ENCODE measurements around the gene ENDOV. TPM values are rescaled to one million over a fixed set of nuclear protein-coding genes. Genes with fewer than 3 reads are reported as not detected.

Gene ENDOV
- total RNA-seq, 1 donor from 2014 or later, result 11.7 TPM

DNA sequence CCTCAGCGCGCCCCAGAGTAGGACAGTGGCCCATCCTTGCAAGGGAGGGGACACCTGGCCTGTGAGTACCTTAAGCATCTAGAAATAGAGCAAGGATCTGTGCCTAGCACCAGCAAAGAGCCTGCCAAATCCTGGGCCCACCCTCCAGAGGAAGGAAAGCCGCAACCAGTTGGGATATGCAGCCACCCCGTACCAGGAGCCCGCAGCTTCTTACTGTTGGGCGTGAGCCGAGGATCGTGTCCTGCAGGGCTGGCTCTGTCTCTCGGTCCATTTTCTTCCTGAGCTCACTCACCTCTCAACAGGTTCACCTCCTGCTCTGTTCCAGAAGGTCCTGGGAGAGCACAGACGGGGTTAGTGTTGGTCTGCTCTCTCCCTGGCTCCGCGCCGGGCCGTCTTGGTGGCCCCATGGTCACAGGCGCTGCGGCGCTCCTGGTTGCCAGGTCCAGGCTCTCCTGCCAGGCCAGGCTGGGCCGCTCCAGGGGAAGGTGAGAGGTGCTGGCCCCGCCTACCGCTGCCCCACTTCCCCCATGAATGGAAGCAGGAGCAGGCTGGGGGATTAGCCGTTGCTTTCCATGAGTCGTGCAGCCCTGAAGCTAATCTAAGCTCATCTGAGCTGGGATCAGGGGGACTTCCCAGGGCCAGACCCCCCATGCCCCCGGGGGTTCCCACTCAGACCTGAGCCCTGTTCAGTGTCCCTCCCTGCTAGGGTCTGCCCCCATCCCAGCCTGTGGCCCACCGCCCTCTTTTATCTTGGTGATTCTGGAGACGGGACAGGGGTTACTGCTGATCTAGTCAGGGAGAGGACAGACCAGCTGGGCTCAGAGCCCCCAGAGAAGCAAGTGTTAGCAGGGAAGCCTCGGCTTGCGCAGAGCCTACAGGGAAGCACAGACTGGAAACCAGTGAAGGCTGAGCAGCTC is 12.7 kb downstream of the ENDOV start:
- intact Hi-C loops (cut with DNase I), result loop anchor here (5.0 kb wide), 1 partner anchor 555 kb away; no protein-coding TSS in a partner anchor
- DNase-seq, result peak; percentile 32
- ATAC-seq (ENCODE audit: poor library complexity), result no peak

DNA sequence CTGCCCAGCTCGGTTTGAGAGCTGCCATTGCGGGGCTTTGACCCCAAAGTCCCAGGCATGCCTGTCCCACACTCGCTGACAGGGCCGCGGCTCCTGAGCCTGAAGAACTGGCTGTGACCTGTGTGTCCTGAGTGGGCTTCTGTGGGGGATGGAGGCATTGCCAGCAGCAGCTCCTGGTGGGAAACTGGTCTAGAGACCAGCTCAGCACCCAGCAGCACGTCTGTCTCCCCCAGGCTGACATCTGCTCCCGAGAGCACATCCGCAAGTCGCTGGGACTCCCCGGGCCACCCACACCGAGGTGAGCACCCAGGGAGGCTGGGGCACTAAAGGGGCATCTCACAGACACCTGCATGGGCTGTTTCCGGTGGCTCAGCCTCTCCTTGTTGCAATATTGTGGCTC is 13.4 kb downstream of the ENDOV start:
- no peak for ATAC-seq (ENCODE audit: poor library complexity)
- no peak for DNase-seq
- intact Hi-C loops (cut with DNase I), result loop anchor here (5.0 kb wide), 1 partner anchor 554 kb away; no protein-coding TSS in a partner anchor

- intact Hi-C loops (cut with DNase I), result loop anchor here (5.0 kb wide), 1 partner anchor 554 kb away; no protein-coding TSS in a partner anchor
- ATAC-seq (ENCODE audit: poor library complexity), result no peak
- DNase-seq, result no peak
These were observed 13.8 kb downstream of the ENDOV start for GRCh38 chr17:80428796-80429195.

GRCh38 chr17:80429356-80430275 is 14.6 kb downstream of the ENDOV start:
- DNase-seq (no peak), ATAC-seq (ENCODE audit: poor library complexity) (no peak)
- intact Hi-C loops (cut with DNase I), result loop anchor here (5.0 kb wide), 1 partner anchor 553 kb away; no protein-coding TSS in a partner anchor

GRCh38 chr17:80430446-80431245 is 15.7 kb downstream of the ENDOV start:
- ATAC-seq (ENCODE audit: poor library complexity) (no peak), DNase-seq (peak; percentile 27)
- intact Hi-C loops (cut with DNase I), result no loop called here

DNA sequence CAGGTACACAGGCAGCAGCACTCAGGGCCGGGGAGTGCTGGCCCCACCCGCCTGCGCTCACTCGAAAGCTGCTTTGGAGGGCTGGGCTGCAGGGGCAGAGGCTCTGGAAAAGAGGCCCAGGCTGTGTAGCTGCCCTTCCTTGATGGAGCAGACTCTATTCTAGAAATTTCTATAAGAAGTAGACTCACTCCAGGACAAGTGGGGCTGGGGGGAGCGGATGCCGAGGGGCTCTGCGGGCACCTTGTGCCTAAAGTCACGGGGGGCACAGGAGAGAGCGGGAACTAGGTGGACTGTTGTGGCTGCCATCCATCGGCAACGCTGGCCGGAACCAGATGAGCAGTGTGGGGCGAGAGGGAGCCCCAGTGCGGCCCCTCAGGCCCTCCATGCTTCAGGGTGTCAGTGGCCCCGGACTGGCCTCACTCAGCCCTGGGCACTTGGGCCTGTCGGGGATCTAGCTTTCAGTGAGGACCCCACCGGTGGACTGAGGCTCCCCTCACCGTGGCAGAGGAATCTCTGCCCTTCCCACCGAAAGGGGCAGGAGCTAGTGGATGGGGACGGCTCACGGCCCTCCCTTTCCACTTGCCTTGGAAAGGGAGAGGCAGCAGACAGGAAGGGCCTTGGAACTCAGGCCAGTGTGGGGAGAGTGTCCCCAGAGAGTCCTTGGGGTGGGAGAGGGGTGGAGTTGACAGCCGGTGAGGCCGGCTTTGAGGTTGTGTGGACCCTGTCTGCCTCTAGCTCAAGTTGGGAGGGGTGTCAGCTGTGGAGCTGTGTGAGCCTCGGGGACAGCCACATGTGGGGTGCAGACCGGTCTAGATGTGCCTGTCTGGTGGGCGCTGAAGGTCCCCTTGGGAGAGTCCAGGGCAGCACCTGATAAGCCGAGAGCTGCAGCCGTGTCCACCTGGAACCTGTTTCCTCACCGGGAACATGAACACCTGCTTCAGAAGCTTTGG is 16.6 kb downstream of the ENDOV start:
- ATAC-seq (ENCODE audit: poor library complexity), result no peak
- intact Hi-C loops (cut with DNase I), result no loop called here
- peak; percentile 33 for DNase-seq

DNA sequence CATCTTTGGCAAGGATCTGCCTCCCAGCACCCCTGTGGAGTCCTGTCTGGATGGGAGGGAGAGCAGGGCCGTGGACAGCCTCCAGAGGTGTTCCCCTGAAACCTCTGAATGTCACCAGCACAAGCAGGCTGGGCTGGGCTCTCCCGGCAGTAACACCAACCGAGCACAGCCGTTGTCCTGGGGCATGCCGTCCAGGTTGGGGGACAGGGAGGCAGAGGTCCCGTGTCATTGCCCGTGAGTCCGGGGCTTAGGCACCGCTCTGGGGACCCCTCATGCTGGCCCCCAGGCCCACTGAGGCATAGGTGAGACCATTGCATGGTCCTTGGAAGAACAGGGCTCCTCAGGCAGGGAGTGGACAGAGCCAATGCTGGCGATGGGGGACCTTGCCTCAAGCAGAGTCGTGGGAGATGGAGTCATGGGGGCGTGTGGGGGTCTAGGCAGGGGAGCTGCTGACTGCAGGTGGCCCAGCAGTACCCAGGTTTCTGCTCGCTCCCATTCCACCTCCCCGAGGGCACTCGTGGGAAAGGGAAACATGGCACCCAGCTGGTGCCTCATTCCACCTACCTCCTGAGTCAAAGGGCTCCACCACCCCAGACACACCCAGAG is 17.5 kb downstream of the ENDOV start:
- intact Hi-C loops (cut with DNase I), result no loop called here
- ATAC-seq (ENCODE audit: poor library complexity), result no peak
- DNase-seq, result peak; percentile 29

GRCh38 chr17:80432961-80433550 is 18.1 kb downstream of the ENDOV start:
- intact Hi-C loops (cut with DNase I), result no loop called here
- ATAC-seq (ENCODE audit: poor library complexity) (no peak), DNase-seq (peak; percentile 28)

- intact Hi-C loops (cut with DNase I), result no loop called here
- ATAC-seq (ENCODE audit: poor library complexity), result no peak
These were observed 19.1 kb downstream of the ENDOV start for GRCh38 chr17:80433916-80434666.

DNA sequence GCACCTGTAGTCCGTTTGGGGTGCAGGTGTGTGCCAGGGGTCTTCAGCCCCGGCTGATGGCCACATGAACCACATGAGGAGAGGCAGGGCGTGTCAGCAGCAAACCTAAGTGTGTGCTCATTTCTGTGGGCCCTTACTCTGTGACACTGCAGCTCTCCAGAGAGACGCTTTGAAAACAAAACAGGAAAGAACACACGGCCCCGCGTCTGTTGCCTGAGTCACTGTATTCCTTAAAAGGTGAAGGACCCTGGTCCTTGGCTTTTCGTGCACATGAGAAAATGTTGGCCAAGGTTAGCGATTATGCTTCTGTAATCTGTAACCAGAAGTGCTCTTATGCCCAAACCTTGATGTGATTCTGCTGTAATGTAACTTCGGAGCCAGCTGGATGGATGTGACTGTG is 22.6 kb downstream of the ENDOV start:
- DNase-seq (peak; percentile 6), ATAC-seq (ENCODE audit: poor library complexity) (no peak)
- intact Hi-C loops (cut with DNase I), result no loop called here

More at GRCh38 chr17:80433916-80434666, 19.1 kb downstream of the ENDOV start:
- DNase-seq, result peak; percentile 15

- intact Hi-C loops (cut with DNase I), result no loop called here
- ATAC-seq (ENCODE audit: poor library complexity), result no peak
These were observed 23.8 kb downstream of the ENDOV start for GRCh38 chr17:80438806-80439205.

DNA sequence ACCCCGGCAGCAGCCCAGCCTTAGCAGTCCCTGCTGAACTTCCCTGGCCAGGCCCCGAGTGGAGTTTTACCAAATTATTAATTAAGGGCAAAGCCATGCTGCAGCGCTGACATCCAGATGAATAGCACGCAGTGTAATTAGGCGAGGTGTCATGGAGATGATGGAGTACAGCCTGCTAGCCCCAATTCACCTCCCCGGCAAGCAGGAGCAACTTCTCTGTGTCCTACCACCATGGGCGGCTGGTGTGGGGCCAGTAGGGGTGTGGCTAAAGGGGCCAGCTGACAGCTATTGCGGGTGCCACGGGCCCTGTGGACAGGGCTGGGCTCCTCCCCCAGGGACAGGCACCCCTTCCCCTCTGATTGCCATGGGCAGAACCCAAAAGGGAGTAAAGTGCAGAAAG is 24.5 kb downstream of the ENDOV start:
- ATAC-seq (ENCODE audit: poor library complexity) (no peak), DNase-seq (no peak)
- intact Hi-C loops (cut with DNase I), result no loop called here

More at GRCh38 chr17:80438806-80439205, 23.8 kb downstream of the ENDOV start:
- DNase-seq, result no peak

GRCh38 chr17:80441133-80441578 is 26.2 kb downstream of the ENDOV start:
- intact Hi-C loops (cut with DNase I), result no loop called here
- DNase-seq, result peak; percentile 55
- peak; percentile 61 for ATAC-seq (ENCODE audit: poor library complexity)

DNA sequence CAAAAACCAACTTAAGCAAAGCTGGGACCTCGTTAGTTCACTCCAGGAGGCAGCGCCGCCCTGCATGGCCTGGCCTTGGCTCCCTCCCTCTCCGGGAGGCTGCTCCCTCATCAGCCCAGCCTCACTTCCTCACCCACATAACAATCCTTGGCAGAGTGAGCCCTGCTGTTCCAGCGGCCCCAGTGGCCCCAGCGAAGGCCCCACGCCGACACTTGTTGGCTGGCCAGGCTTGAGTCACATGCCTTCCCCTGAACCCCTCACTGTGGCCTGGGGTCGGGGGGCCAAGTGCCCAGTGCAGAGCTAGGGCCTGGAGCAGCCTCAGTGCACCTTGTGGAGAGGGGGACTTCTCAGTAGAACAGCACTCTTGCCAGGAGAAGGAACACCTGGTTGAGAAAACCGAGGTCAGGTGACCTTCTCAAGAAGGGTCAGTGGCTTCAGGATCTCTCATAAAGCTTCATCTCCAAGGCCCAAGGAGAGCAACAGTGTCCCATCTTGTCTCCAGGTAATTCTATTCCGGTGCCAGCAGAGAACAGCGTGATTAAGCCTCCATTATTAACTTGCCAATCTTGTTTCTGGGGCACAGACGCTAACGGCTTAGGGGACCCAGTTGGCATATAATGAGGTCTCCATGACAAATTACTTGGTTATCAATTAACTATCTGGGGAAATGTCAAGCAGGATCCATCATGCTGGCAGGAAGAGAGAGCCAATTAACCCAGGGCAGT is 26.8 kb downstream of the ENDOV start:
- intact Hi-C loops (cut with DNase I), result no loop called here
- DNase-seq (no peak), ATAC-seq (ENCODE audit: poor library complexity) (no peak)

GRCh38 chr17:80442323-80442659 is 27.3 kb downstream of the ENDOV start:
- intact Hi-C loops (cut with DNase I), result no loop called here
- no peak for ATAC-seq (ENCODE audit: poor library complexity)
- no peak for DNase-seq

Data from Right ventricle myocardium superior (tissue), 1 donor.